Endodermal cell (in vitro differentiated cells): ENCODE data around the gene PNPLA2. TPM values are rescaled to one million over a fixed set of nuclear protein-coding genes. Genes with fewer than 3 reads are reported as not detected.
A peak's percentile ranks its signal among the peaks of the same experiment; 100 is the strongest.

Source experiments
- DNase-seq: peaks from one replicate; pipeline ENCODE4 v3.0.0-alpha.2; 2017
- H3K27ac ChIP-seq: 2 replicates; pipeline ENCODE4 v1.5.1; 2013; ENCODE audit warnings: mild to moderate bottlenecking, low read depth, low read length, moderate library complexity
- H3K27me3 ChIP-seq: 2 replicates; pipeline ENCODE4 v1.6.1; 2013; ENCODE audit warnings: mild to moderate bottlenecking, low read length, moderate library complexity; ENCODE audit not compliant: insufficient read depth, control insufficient read depth, poor library complexity, severe bottlenecking
- H3K36me3 ChIP-seq: 2 replicates; pipeline ENCODE4 v1.7.0; 2013; ENCODE audit warnings: mild to moderate bottlenecking, low read length, moderate library complexity; ENCODE audit not compliant: control insufficient read depth, insufficient read depth
- H3K4me1 ChIP-seq: one replicate; pipeline ENCODE4 v1.7.0; 2013; ENCODE audit warnings: low read length; ENCODE audit not compliant: control insufficient read depth, insufficient read depth
- H3K4me3 ChIP-seq: 2 replicates; pipeline ENCODE4 v1.5.1; 2013; ENCODE audit warnings: mild to moderate bottlenecking, low read length, moderate library complexity
- H3K9ac ChIP-seq: 2 replicates; pipeline ENCODE4 v1.6.1; 2013; ENCODE audit warnings: mild to moderate bottlenecking, low read length, moderate library complexity; ENCODE audit not compliant: poor library complexity, severe bottlenecking; ENCODE audit errors: extremely low read depth
- H3K9me3 ChIP-seq: 2 replicates; pipeline ENCODE4 v1.6.1; 2013; ENCODE audit warnings: mild to moderate bottlenecking, low read length, moderate library complexity; ENCODE audit not compliant: control insufficient read depth
- H3K27ac Mint-ChIP-seq: 2 replicates; pipeline ENCODE4 v1.8.0; 2020; ENCODE audit warnings: mixed read lengths
- H3K27me3 Mint-ChIP-seq: 2 replicates; pipeline ENCODE4 v1.8.0; 2021; ENCODE audit warnings: mild to moderate bottlenecking, mixed read lengths; ENCODE audit not compliant: insufficient read depth
- H3K36me3 Mint-ChIP-seq: 2 replicates; pipeline ENCODE4 v1.8.0; 2020; ENCODE audit warnings: low read depth, mixed read lengths
- H3K4me1 Mint-ChIP-seq: 2 replicates; pipeline ENCODE4 v1.8.0; 2020; ENCODE audit warnings: mixed read lengths
- H3K4me3 Mint-ChIP-seq: 2 replicates; pipeline ENCODE4 v1.8.0; 2020; ENCODE audit warnings: mild to moderate bottlenecking, moderate library complexity, mixed read lengths
- H3K9me3 Mint-ChIP-seq: 2 replicates; pipeline ENCODE4 v1.8.0; 2020; ENCODE audit warnings: mild to moderate bottlenecking, mixed read lengths
- WGBS, 2 experiments: methylation state at CpG; one replicate each; pipeline versions ENCODE4 v1.1.5 to v1.1.7; 2013; ENCODE audit warnings: missing lambda C conversion rate in 2 of 2, mixed read lengths in 1 of 2; ENCODE audit not compliant: insufficient coverage in 1 of 2, insufficient read length in 1 of 2; 5-methylcytosine and 5-hydroxymethylcytosine counted together
- total RNA-seq, 2 donors: library from RNA; stranded (reverse); fragmentation: NEBNext Ultra II Directional in 1 of 2; extraction: Animal tissue kit (Norgen Biotek cat#: 25700) in 1 of 2; gene quantifications; 2 replicates in 1 of 2; 3 replicates in 1 of 2; pipeline ENCODE4 v1.2.1, GENCODE V29; 2021
- TF ChIP-seq, protein P1 (sequence below): fragments of 200-600 bp; sonication (generic); conservative IDR thresholded peaks from 2 replicates; pipeline ENCODE4 v1.5.0; 2021; ENCODE audit warnings: antibody characterized with exemption, mild to moderate bottlenecking

The PNPLA2 gene
- total RNA-seq, 2 donors from 2014 or later: 77.0 to 77.6 TPM

DNA sequence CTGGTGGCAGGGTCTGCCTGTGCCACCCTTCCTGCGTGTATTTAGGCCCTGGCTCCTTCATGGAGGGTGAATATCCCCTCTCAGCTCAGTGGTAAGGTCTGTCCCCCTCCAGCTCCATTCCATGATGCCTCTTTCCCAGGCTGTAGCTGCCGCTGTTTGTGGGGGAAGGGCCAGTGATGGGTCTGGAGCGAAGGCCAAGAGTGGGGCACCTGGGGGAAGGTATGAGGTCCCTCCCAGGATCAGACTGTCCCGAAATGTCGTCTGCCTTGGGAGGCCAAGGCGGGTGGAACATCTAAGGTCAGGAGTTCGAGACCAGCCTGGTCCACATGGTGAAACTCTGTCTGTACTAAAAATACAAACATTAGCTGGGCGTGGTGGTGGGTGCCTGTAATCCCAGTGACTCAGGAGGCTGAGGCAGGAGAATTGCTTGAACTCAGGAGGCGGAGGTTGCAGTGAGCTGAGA is 15.2 kb downstream of the PNPLA2 start:
- Mint-ChIP-seq H3K4me3 (peak overlapping the region; percentile 59), H3K4me1 (peaks cover 12% of the 10 kb centered on the region), H3K36me3 (peaks cover 21% of the 10 kb centered on the region), H3K9me3 (no peaks in the 10 kb centered on the region), H3K27me3 (peaks cover 33% of the 10 kb centered on the region), H3K27ac (peak overlapping the region; percentile 39)
- TF ChIP-seq, protein P1, sequence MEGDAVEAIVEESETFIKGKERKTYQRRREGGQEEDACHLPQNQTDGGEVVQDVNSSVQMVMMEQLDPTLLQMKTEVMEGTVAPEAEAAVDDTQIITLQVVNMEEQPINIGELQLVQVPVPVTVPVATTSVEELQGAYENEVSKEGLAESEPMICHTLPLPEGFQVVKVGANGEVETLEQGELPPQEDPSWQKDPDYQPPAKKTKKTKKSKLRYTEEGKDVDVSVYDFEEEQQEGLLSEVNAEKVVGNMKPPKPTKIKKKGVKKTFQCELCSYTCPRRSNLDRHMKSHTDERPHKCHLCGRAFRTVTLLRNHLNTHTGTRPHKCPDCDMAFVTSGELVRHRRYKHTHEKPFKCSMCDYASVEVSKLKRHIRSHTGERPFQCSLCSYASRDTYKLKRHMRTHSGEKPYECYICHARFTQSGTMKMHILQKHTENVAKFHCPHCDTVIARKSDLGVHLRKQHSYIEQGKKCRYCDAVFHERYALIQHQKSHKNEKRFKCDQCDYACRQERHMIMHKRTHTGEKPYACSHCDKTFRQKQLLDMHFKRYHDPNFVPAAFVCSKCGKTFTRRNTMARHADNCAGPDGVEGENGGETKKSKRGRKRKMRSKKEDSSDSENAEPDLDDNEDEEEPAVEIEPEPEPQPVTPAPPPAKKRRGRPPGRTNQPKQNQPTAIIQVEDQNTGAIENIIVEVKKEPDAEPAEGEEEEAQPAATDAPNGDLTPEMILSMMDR: no peak
- peak overlapping the region; percentile 68 for H3K9ac ChIP-seq
- no peak overlapping the region for H3K27ac ChIP-seq
- peaks cover 20% of the 10 kb centered on the region for H3K4me1 ChIP-seq
- no peaks in the 10 kb centered on the region for H3K9me3 ChIP-seq
- peaks cover 24% of the 10 kb centered on the region for H3K36me3 ChIP-seq
- peaks cover 32% of the 10 kb centered on the region for H3K27me3 ChIP-seq
- peak overlapping the region; percentile 86 for H3K4me3 ChIP-seq
- WGBS, 2 experiments: 70 to 84% methylated on average over 4 to 9 of the region's 9 CpGs
- no peak for DNase-seq

DNA sequence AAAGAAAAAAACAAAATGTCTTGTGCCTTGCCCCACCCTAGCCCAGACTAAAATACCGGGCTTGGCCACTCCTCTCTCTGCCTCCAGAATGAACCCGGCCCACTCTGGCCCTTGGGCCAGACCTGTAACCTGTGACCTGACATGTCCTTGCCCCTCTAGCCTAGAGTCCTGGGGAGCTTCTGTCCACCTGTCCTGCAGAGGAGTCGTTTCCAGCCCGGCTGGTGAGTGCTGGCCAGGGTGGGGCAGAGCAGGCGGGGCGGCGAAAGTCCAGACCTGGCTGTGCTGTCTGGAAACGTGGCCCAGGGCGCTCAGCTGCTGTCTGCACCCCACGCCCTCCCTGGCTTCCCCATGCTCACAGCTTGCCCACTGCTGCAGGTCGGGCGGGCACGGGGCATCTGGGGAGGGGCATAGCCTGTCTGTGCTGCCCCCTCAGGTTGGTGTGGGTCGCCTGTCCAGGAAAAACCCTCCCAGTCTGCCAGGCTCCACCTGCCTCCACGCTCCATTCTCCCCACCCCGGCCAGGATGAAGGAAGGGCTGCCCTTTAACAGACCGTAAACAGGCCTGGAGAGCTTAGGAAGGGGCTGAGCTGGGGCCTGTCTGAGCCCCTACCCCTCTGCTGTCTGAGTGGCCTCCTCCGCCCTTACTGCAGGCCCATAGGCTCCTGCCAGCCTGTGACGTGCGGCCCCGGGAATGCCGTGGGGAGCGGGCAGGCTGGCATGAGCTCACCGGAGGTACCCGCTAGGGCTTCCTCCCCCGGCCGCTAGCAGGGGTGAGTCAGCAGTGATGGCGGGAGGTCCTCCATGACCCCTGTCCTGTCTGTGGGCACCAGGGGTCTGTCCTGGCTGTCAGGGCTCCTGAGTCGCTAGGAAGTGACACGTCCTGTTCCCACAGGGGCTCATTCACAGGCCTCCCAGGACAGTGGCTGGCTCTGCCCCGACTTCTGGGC is 15.9 kb downstream of the PNPLA2 start:
- WGBS, 2 experiments: 80 to 90% methylated on average over 17 to 31 of the region's 31 CpGs
- H3K27ac Mint-ChIP-seq: no peak overlapping the region
- peaks cover 25% of the 10 kb centered on the region for H3K27me3 Mint-ChIP-seq
- no peaks in the 10 kb centered on the region for H3K9me3 Mint-ChIP-seq
- DNase-seq: no peak
- Histone ChIP-seq H3K4me1 (peaks cover 13% of the 10 kb centered on the region), H3K27ac (no peak overlapping the region), H3K36me3 (peaks cover 31% of the 10 kb centered on the region), H3K27me3 (peaks cover 24% of the 10 kb centered on the region), H3K4me3 (peak overlapping the region; percentile 86), H3K9me3 (no peaks in the 10 kb centered on the region), H3K9ac (no peak overlapping the region)
- TF ChIP-seq, protein P1: no peak
- H3K4me1 Mint-ChIP-seq: peaks cover 8% of the 10 kb centered on the region
- peaks cover 26% of the 10 kb centered on the region for H3K36me3 Mint-ChIP-seq
- H3K4me3 Mint-ChIP-seq: peak overlapping the region; percentile 59

DNA sequence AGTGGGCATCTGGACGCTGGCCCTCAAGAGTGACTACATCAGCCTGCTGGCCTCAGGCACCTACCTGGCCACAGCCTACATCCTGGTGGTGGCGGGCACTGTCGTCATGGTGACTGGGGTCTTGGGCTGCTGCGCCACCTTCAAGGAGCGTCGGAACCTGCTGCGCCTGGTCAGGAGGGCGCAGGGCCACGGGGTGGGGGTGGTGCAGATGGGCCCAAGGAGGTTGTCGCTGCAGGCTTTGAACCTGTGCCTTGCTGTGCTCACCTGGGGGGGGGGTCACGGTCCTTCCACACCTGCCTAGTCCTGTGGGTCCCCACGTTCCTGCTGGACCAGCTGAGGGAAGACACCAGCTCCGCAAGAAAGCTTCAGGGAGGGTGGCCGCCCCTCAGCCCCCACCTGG is 17.6 kb downstream of the PNPLA2 start:
- H3K4me1 ChIP-seq: peaks cover 11% of the 10 kb centered on the region
- Mint-ChIP-seq H3K27me3 (peaks cover 12% of the 10 kb centered on the region), H3K4me1 (peaks cover 17% of the 10 kb centered on the region), H3K4me3 (no peak overlapping the region), H3K36me3 (peaks cover 32% of the 10 kb centered on the region), H3K27ac (no peak overlapping the region), H3K9me3 (no peaks in the 10 kb centered on the region)
- H3K36me3 ChIP-seq: peaks cover 48% of the 10 kb centered on the region
- H3K27me3 ChIP-seq: peaks cover 10% of the 10 kb centered on the region
- no peak overlapping the region for H3K9ac ChIP-seq
- TF ChIP-seq, protein P1: no peak
- H3K27ac ChIP-seq: no peak overlapping the region
- no peaks in the 10 kb centered on the region for H3K9me3 ChIP-seq
- whole genome bisulfite sequencing, 2 experiments: 90 to 95% methylated on average over 9 to 14 of the region's 14 CpGs
- H3K4me3 ChIP-seq: no peak overlapping the region
- no peak for DNase-seq
